ENCODE data around the gene HDAC6. TPM values are rescaled to one million over a fixed set of nuclear protein-coding genes. Genes with fewer than 3 reads are reported as not detected.

HDAC6 gene
- polyA plus RNA-seq (2013, experiment 1 of 2) = 31.5 TPM
- 29.5 TPM for polyA plus RNA-seq (2013, experiment 2 of 2)

GRCh38 chrX:48801280-48802088 is at the start of gene HDAC6:
HDAC6 (plus strand) TSS chrX:48802067; CDS start chrX:48802693, 626 bp downstream.
- Histone ChIP-seq H3K23ac (ENCODE audit: low read length) (no peak within 1 kb of the TSS), H4K5ac (ENCODE audit: low read length) (peak within 1 kb of the TSS; percentile 71), H2BK15ac (replicated peaks; ENCODE audit: low read depth) (no peak within 1 kb of the TSS), H3K4ac (ENCODE audit: low read depth, low read length) (no peak within 1 kb of the TSS), H3K18ac (ENCODE audit: low read length) (peak within 1 kb of the TSS; percentile 94), H3K27ac (ENCODE audit: low read depth, low read length) (peak within 1 kb of the TSS; percentile 95), H3K56ac (ENCODE audit: low read length) (peak within 1 kb of the TSS; percentile 95), H3K4me3 (ENCODE audit: low read length) (peak within 1 kb of the TSS; percentile 75), H3K36me3 (ENCODE audit: control insufficient read depth, insufficient read depth, low read length) (no peaks in the 10 kb centered on the region), H2AK5ac (ENCODE audit: low read length) (no peak within 1 kb of the TSS), H3K4me1 (ENCODE audit: control insufficient read depth, low read depth, low read length) (no peaks in the 10 kb centered on the region), H2BK120ac (ENCODE audit: low read depth, low read length) (no peak within 1 kb of the TSS), H2BK5ac (ENCODE audit: low read length) (peak within 1 kb of the TSS; percentile 82), H3K4me2 (ENCODE audit: low read length) (peak within 1 kb of the TSS; percentile 74), H3K79me1 (ENCODE audit: low read length) (no peaks in the 10 kb centered on the region), H3K9ac (ENCODE audit: low read length) (peak within 1 kb of the TSS; percentile 89), H3K27me3 (ENCODE audit: insufficient read depth, low read length, poor library complexity) (no peaks in the 10 kb centered on the region), H3K79me2 (ENCODE audit: control insufficient read depth, insufficient read depth, low read length) (no peaks in the 10 kb centered on the region), H4K8ac (ENCODE audit: low read depth, low read length) (no peak within 1 kb of the TSS)
- no CpG with 5 or more reads among the region's 89 CpGs for WGBS (ENCODE audit: extremely low coverage, insufficient coverage, low lambda C conversion rate)
- DNase-seq = peak; percentile 99

DNA sequence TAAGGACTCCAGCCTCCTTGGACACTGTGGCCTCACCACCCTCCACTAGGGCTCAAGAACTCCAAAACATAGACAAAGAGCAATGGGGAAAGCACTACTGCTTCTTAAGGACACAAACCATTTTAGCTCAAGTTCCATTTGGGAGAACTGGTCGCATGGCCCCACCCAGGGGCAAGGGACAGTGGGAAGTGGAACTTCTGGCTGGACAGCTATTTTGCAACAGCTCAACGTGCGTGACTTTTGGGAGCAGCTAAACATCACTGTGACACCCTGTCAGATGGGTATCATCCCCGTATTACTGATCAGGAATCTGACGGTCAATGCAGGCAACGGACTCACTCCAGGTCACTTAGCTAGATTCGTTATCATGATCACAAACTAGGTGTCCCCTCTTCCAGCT is 49.4 kb upstream of the HDAC6 start:
- Histone ChIP-seq H3K23ac (ENCODE audit: low read length) (no peak overlapping the region), H3K4me3 (ENCODE audit: low read length) (no peak overlapping the region), H2BK120ac (ENCODE audit: low read depth, low read length) (no peak overlapping the region), H3K18ac (ENCODE audit: low read length) (no peak overlapping the region), H3K79me2 (ENCODE audit: control insufficient read depth, insufficient read depth, low read length) (no peaks in the 10 kb centered on the region), H2BK5ac (ENCODE audit: low read length) (no peak overlapping the region), H3K4ac (ENCODE audit: low read depth, low read length) (no peak overlapping the region), H3K36me3 (ENCODE audit: control insufficient read depth, insufficient read depth, low read length) (no peaks in the 10 kb centered on the region), H3K79me1 (ENCODE audit: low read length) (no peaks in the 10 kb centered on the region), H2AK5ac (ENCODE audit: low read length) (no peak overlapping the region), H3K27ac (ENCODE audit: low read depth, low read length) (no peak overlapping the region), H3K27me3 (ENCODE audit: insufficient read depth, low read length, poor library complexity) (no peaks in the 10 kb centered on the region), H4K5ac (ENCODE audit: low read length) (no peak overlapping the region), H4K8ac (ENCODE audit: low read depth, low read length) (no peak overlapping the region), H3K4me2 (ENCODE audit: low read length) (no peak overlapping the region), H3K9ac (ENCODE audit: low read length) (no peak overlapping the region), H3K4me1 (ENCODE audit: control insufficient read depth, low read depth, low read length) (no peaks in the 10 kb centered on the region), H2BK15ac (replicated peaks; ENCODE audit: low read depth) (no peak overlapping the region), H3K56ac (ENCODE audit: low read length) (no peak overlapping the region)
- WGBS (ENCODE audit: extremely low coverage, insufficient coverage, low lambda C conversion rate) = no CpG with 5 or more reads among the region's 7 CpGs
- DNase-seq = no peak

- H2BK15ac ChIP-seq (replicated peaks; ENCODE audit: low read depth) = no peak overlapping the region
- no peak overlapping the region for H4K5ac ChIP-seq (ENCODE audit: low read length)
- no CpG with 5 or more reads among the region's 8 CpGs for WGBS (ENCODE audit: extremely low coverage, insufficient coverage, low lambda C conversion rate)
- H2BK120ac ChIP-seq (ENCODE audit: low read depth, low read length) = no peak overlapping the region
- H3K4me3 ChIP-seq (ENCODE audit: low read length) = no peak overlapping the region
- no peak overlapping the region for H3K18ac ChIP-seq (ENCODE audit: low read length)
- no peaks in the 10 kb centered on the region for H3K4me1 ChIP-seq (ENCODE audit: control insufficient read depth, low read depth, low read length)
- no peak overlapping the region for H3K56ac ChIP-seq (ENCODE audit: low read length)
- H3K23ac ChIP-seq (ENCODE audit: low read length) = no peak overlapping the region
- H3K4me2 ChIP-seq (ENCODE audit: low read length) = no peak overlapping the region
- H3K9ac ChIP-seq (ENCODE audit: low read length) = no peak overlapping the region
- no peak overlapping the region for H2AK5ac ChIP-seq (ENCODE audit: low read length)
- H3K4ac ChIP-seq (ENCODE audit: low read depth, low read length) = no peak overlapping the region
- no peaks in the 10 kb centered on the region for H3K27me3 ChIP-seq (ENCODE audit: insufficient read depth, low read length, poor library complexity)
- no peak overlapping the region for H3K27ac ChIP-seq (ENCODE audit: low read depth, low read length)
- no peaks in the 10 kb centered on the region for H3K79me1 ChIP-seq (ENCODE audit: low read length)
- H3K79me2 ChIP-seq (ENCODE audit: control insufficient read depth, insufficient read depth, low read length) = no peaks in the 10 kb centered on the region
- H3K36me3 ChIP-seq (ENCODE audit: control insufficient read depth, insufficient read depth, low read length) = no peaks in the 10 kb centered on the region
- DNase-seq = peak; percentile 36
- no peak overlapping the region for H2BK5ac ChIP-seq (ENCODE audit: low read length)
- H4K8ac ChIP-seq (ENCODE audit: low read depth, low read length) = no peak overlapping the region
Measured at GRCh38 chrX:48753708-48754228, 48.1 kb upstream of the HDAC6 start.

- DNase-seq = peak; percentile 9
- H3K79me2 ChIP-seq (ENCODE audit: control insufficient read depth, insufficient read depth, low read length) = no peaks in the 10 kb centered on the region
Measured at GRCh38 chrX:48754238-48754637, 47.6 kb upstream of the HDAC6 start.

GRCh38 chrX:48761674-48762471 is 40.0 kb upstream of the HDAC6 start, which contains the start of gene GLOD5:
GLOD5 (plus strand) TSS chrX:48761747; CDS start chrX:48761791, 44 bp downstream.
- H3K9ac ChIP-seq (ENCODE audit: low read length) = no peak within 1 kb of the TSS
- H3K4me3 ChIP-seq (ENCODE audit: low read length) = no peak within 1 kb of the TSS
- H3K18ac ChIP-seq (ENCODE audit: low read length) = no peak within 1 kb of the TSS
- H3K36me3 ChIP-seq (ENCODE audit: control insufficient read depth, insufficient read depth, low read length) = no peaks in the 10 kb centered on the region
- no CpG with 5 or more reads among the region's 12 CpGs for WGBS (ENCODE audit: extremely low coverage, insufficient coverage, low lambda C conversion rate)
- peak within 1 kb of the TSS; percentile 5 for H3K56ac ChIP-seq (ENCODE audit: low read length)
- no peak within 1 kb of the TSS for H4K5ac ChIP-seq (ENCODE audit: low read length)
- peak; percentile 75 for DNase-seq
- no peaks in the 10 kb centered on the region for H3K79me1 ChIP-seq (ENCODE audit: low read length)
- no peak within 1 kb of the TSS for H3K23ac ChIP-seq (ENCODE audit: low read length)
- no peak within 1 kb of the TSS for H2AK5ac ChIP-seq (ENCODE audit: low read length)
- no peak within 1 kb of the TSS for H3K4ac ChIP-seq (ENCODE audit: low read depth, low read length)
- H2BK5ac ChIP-seq (ENCODE audit: low read length) = no peak within 1 kb of the TSS
- no peaks in the 10 kb centered on the region for H3K27me3 ChIP-seq (ENCODE audit: insufficient read depth, low read length, poor library complexity)
- no peak within 1 kb of the TSS for H4K8ac ChIP-seq (ENCODE audit: low read depth, low read length)
- H2BK120ac ChIP-seq (ENCODE audit: low read depth, low read length) = no peak within 1 kb of the TSS
- no peaks in the 10 kb centered on the region for H3K79me2 ChIP-seq (ENCODE audit: control insufficient read depth, insufficient read depth, low read length)
- no peak within 1 kb of the TSS for H2BK15ac ChIP-seq (replicated peaks; ENCODE audit: low read depth)
- H3K27ac ChIP-seq (ENCODE audit: low read depth, low read length) = no peak within 1 kb of the TSS
- no peaks in the 10 kb centered on the region for H3K4me1 ChIP-seq (ENCODE audit: control insufficient read depth, low read depth, low read length)
- H3K4me2 ChIP-seq (ENCODE audit: low read length) = no peak within 1 kb of the TSS

More at GRCh38 chrX:48754238-48754637, 47.6 kb upstream of the HDAC6 start:
- WGBS (ENCODE audit: extremely low coverage, insufficient coverage, low lambda C conversion rate) = no CpG with 5 or more reads among the region's 8 CpGs
- Histone ChIP-seq H3K56ac (ENCODE audit: low read length) (no peak overlapping the region), H3K4ac (ENCODE audit: low read depth, low read length) (no peak overlapping the region), H3K9ac (ENCODE audit: low read length) (no peak overlapping the region), H3K4me1 (ENCODE audit: control insufficient read depth, low read depth, low read length) (no peaks in the 10 kb centered on the region), H2BK5ac (ENCODE audit: low read length) (no peak overlapping the region), H3K4me2 (ENCODE audit: low read length) (no peak overlapping the region), H2AK5ac (ENCODE audit: low read length) (no peak overlapping the region), H3K36me3 (ENCODE audit: control insufficient read depth, insufficient read depth, low read length) (no peaks in the 10 kb centered on the region), H2BK120ac (ENCODE audit: low read depth, low read length) (no peak overlapping the region), H3K79me1 (ENCODE audit: low read length) (no peaks in the 10 kb centered on the region), H4K5ac (ENCODE audit: low read length) (no peak overlapping the region), H3K27me3 (ENCODE audit: insufficient read depth, low read length, poor library complexity) (no peaks in the 10 kb centered on the region), H3K23ac (ENCODE audit: low read length) (no peak overlapping the region), H3K4me3 (ENCODE audit: low read length) (no peak overlapping the region), H3K18ac (ENCODE audit: low read length) (no peak overlapping the region), H3K27ac (ENCODE audit: low read depth, low read length) (no peak overlapping the region), H4K8ac (ENCODE audit: low read depth, low read length) (no peak overlapping the region), H2BK15ac (replicated peaks; ENCODE audit: low read depth) (no peak overlapping the region)
